Hematopoietic multipotent progenitor cell (in vitro differentiated cells): ENCODE results near the gene TMEM161A. TPM values are rescaled to one million over a fixed set of nuclear protein-coding genes. Genes with fewer than 3 reads are reported as not detected.

ENCODE experiments used
- total RNA-seq: library from RNA; depleted of rRNA; stranded (reverse); fragments of >200 nt; gene quantifications from one replicate; pipeline ENCODE4 v1.2.3, GENCODE V29; 2012

The TMEM161A gene
- total RNA-seq, 1 donor, result 33.4 TPM

Other genes starting within 250 kb of the TMEM161A start
- gene CERS1, start 242.3 kb downstream of the TMEM161A start, total RNA-seq, result 0.27 TPM
- gene COPE, start 219.1 kb downstream of the TMEM161A start, total RNA-seq, result 355 TPM
- gene DDX49, start 218.8 kb downstream of the TMEM161A start, total RNA-seq, result 92.9 TPM
- gene HOMER3, start 197.3 kb downstream of the TMEM161A start, total RNA-seq, result 4.8 TPM
- 33.7 TPM for gene SUGP2, start 105.0 kb downstream of the TMEM161A start, total RNA-seq
- 80.8 TPM for gene ARMC6, start 104.9 kb downstream of the TMEM161A start, total RNA-seq
- gene SLC25A42, start 74.5 kb downstream of the TMEM161A start, total RNA-seq, result 11.6 TPM
- 0.27 TPM for gene MEF2B, start 31.8 kb upstream of the TMEM161A start, total RNA-seq
- gene BORCS8, start 53.7 kb upstream of the TMEM161A start, total RNA-seq, result 17.2 TPM
- gene RFXANK, start 53.8 kb upstream of the TMEM161A start, total RNA-seq, result 90.2 TPM
- 10.5 TPM for gene NR2C2AP, start 64.9 kb upstream of the TMEM161A start, total RNA-seq
- not detected for gene NCAN, start 73.5 kb upstream of the TMEM161A start, total RNA-seq
- gene TM6SF2, start 134.8 kb upstream of the TMEM161A start, total RNA-seq, result under 0.01 TPM
- 32.0 TPM for gene SUGP1, start 182.0 kb upstream of the TMEM161A start, total RNA-seq
- gene MAU2, start 182.4 kb upstream of the TMEM161A start, total RNA-seq, result 111 TPM